SK-N-SH (cell line): ENCODE data around the gene ACBD7. TPM values are rescaled to one million over a fixed set of nuclear protein-coding genes. Genes with fewer than 3 reads are reported as not detected.

ENCODE experiments used
- CTCF ChIA-PET: fragments of 300-600, 350-600 bp; formaldehyde crosslinking; extraction: SDS; loops from one replicate; lab custom pipeline; 2021; lab: Yijun Ruan, JAX
- POLR2A ChIA-PET: fragments of 350-600 bp; sonication (Branson Sonifier 250); formaldehyde crosslinking; extraction: SDS; loops from one replicate; lab custom pipeline; 2020; ENCODE audit warnings: antibody characterized with exemption, inconsistent platforms; lab: Yijun Ruan, JAX
- DNase-seq: peaks from one replicate; pipeline ENCODE4 v3.0.0; 2012
- H2AFZ ChIP-seq: fragments of 200-600 bp; sonication (generic); 2 replicates; pipeline ENCODE4 v1.8.1; 2016; ENCODE audit warnings: antibody characterized with exemption, mild to moderate bottlenecking, low read depth
- H3F3A ChIP-seq: fragments of 200-600 bp; sonication (generic); replicated peaks from 2 replicates; pipeline ENCODE3; 2016; ENCODE audit warnings: antibody characterized with exemption, mild to moderate bottlenecking; ENCODE audit not compliant: insufficient read depth
- H3K27ac ChIP-seq, 2 experiments: fragments of 200-500 bp in 1 of 2; fragments of 200-600 bp in 1 of 2; sonication (Bioruptor generic) in 1 of 2; sonication (generic), shearing (Covaris generic) in 1 of 2; 2 replicates each; pipeline versions ENCODE4 v1.5.1 to v1.6.1; 2014 to 2016; ENCODE audit warnings: low read depth in 2 of 2, inconsistent platforms in 1 of 2, low read length in 1 of 2, mild to moderate bottlenecking in 1 of 2, mixed read lengths in 1 of 2
- H3K27me3 ChIP-seq: fragments of 200-600 bp; sonication (generic), shearing (Covaris generic); 2 replicates; pipeline ENCODE4 v1.6.1; 2016; ENCODE audit warnings: mixed run types; ENCODE audit not compliant: insufficient read depth
- H3K36me3 ChIP-seq, 2 experiments: fragments of 200-500 bp in 1 of 2; fragments of 200-600 bp in 1 of 2; sonication (Bioruptor generic) in 1 of 2; sonication (generic) in 1 of 2; replicated peaks in 1 of 2; 2 replicates each; pipeline versions ENCODE3 to v1.5.1; 2014 to 2016; ENCODE audit warnings: low read length in 1 of 2, mild to moderate bottlenecking in 1 of 2; ENCODE audit not compliant: insufficient read depth in 2 of 2, control insufficient read depth in 1 of 2
- H3K4me1 ChIP-seq, 2 experiments: fragments of 200-500 bp in 1 of 2; fragments of 200-600 bp in 1 of 2; sonication (Bioruptor generic) in 1 of 2; sonication (generic), shearing (Covaris generic) in 1 of 2; 2 replicates each; pipeline versions ENCODE4 v1.5.1 to v1.6.1; 2014 to 2016; ENCODE audit warnings: low read depth in 1 of 2, low read length in 1 of 2, mixed run types in 1 of 2; ENCODE audit not compliant: insufficient read depth in 2 of 2, control insufficient read depth in 1 of 2
- H3K4me2 ChIP-seq: fragments of 200-600 bp; sonication (generic), shearing (Covaris generic); 2 replicates; pipeline ENCODE4 v1.6.1; 2017; ENCODE audit warnings: mixed run types
- H3K4me3 ChIP-seq, 2 experiments: fragments of 200-500 bp in 1 of 2; fragments of 200-600 bp in 1 of 2; sonication (Bioruptor generic) in 1 of 2; sonication (generic), shearing (Covaris generic) in 1 of 2; 2 replicates each; pipeline versions ENCODE4 v1.5.1 to v1.8.1; 2014 to 2016; ENCODE audit warnings: low read depth in 2 of 2, inconsistent platforms in 1 of 2, low read length in 1 of 2, mild to moderate bottlenecking in 1 of 2, mixed read lengths in 1 of 2, moderate library complexity in 1 of 2
- H3K79me2 ChIP-seq: fragments of 200-600 bp; sonication (generic); 2 replicates; pipeline ENCODE4 v1.8.1; 2017; ENCODE audit warnings: mild to moderate bottlenecking; ENCODE audit not compliant: insufficient read depth
- H3K9ac ChIP-seq: fragments of 200-600 bp; sonication (generic); 2 replicates; pipeline ENCODE4 v1.6.1; 2017; ENCODE audit warnings: mixed run types
- H3K9me2 ChIP-seq: fragments of 200-600 bp; sonication (generic); 2 replicates; pipeline ENCODE4 v1.6.1; 2017; ENCODE audit warnings: mixed run types
- H3K9me3 ChIP-seq: fragments of 200-600 bp; sonication (generic); 2 replicates; pipeline ENCODE4 v1.6.1; 2017; ENCODE audit warnings: mixed run types, mild to moderate bottlenecking, moderate library complexity
- H4K20me1 ChIP-seq: fragments of 200-600 bp; sonication (generic); 2 replicates; pipeline ENCODE4 v1.6.1; 2017; ENCODE audit warnings: mild to moderate bottlenecking, mixed run types; ENCODE audit not compliant: insufficient read depth
- CTCF ChIP-seq: fragments of 200-600 bp; sonication (generic); IDR thresholded peaks from 2 replicates; pipeline ENCODE4 v1.6.1; 2017; ENCODE audit warnings: antibody characterized with exemption, mild to moderate bottlenecking, moderate library complexity
- FOXJ3 ChIP-seq: sonication (generic); formaldehyde crosslinking; IDR thresholded peaks from 2 replicates; pipeline ENCODE4 v1.5.1; 2020; ENCODE audit warnings: mild to moderate bottlenecking, missing genetic modification reagents
- IRF3 ChIP-seq: fragments of 150-350 bp; IDR thresholded peaks from 2 replicates; pipeline ENCODE4 v1.6.1; 2016; ENCODE audit warnings: mild to moderate bottlenecking, low read depth, low read length
- MAX ChIP-seq: IDR thresholded peaks from 2 replicates; pipeline ENCODE4 v1.4.0; 2012; ENCODE audit warnings: low read depth
- MEF2A ChIP-seq: IDR thresholded peaks from 2 replicates; pipeline ENCODE4 v1.4.0; 2012; ENCODE audit warnings: low read depth, borderline replicate concordance
- NFIC ChIP-seq: IDR thresholded peaks from 2 replicates; pipeline ENCODE4 v1.4.0; 2012; ENCODE audit warnings: borderline replicate concordance
- PBX3 ChIP-seq: IDR thresholded peaks from 2 replicates; pipeline ENCODE4; 2012
- REST ChIP-seq: IDR thresholded peaks from 2 replicates; pipeline ENCODE4 v1.6.1; 2012; ENCODE audit warnings: mild to moderate bottlenecking, low read depth, low read length, moderate library complexity
- RFX5 ChIP-seq: IDR thresholded peaks from 2 replicates; pipeline ENCODE4 v1.6.1; 2012; ENCODE audit warnings: mild to moderate bottlenecking, improper control_type of control experiment, low read length
- SMC3 ChIP-seq: IDR thresholded peaks from 2 replicates; pipeline ENCODE4 v1.6.1; 2012; ENCODE audit warnings: low read depth, low read length, improper control_type of control experiment
- TCF12 ChIP-seq: IDR thresholded peaks from 2 replicates; pipeline ENCODE4 v1.4.0; 2012
- TEAD4 ChIP-seq: IDR thresholded peaks from 2 replicates; pipeline ENCODE4 v1.4.0; 2012; ENCODE audit warnings: mild to moderate bottlenecking, borderline replicate concordance; ENCODE audit not compliant: insufficient read depth
- USF2 ChIP-seq: fragments of 150-350 bp; IDR thresholded peaks from 2 replicates; pipeline ENCODE4 v1.6.1; 2017; ENCODE audit warnings: antibody characterized with exemption, low read length, low read depth, borderline replicate concordance
- WGBS: methylation state at CpG from one replicate; pipeline ENCODE4 v1.1.6; 2017; ENCODE audit warnings: low lambda C conversion rate; 5-methylcytosine and 5-hydroxymethylcytosine counted together
- polyA plus RNA-seq, 3 experiments: library from polyadenylated mRNA; depleted of rRNA; stranded (reverse); fragments of >200 nt; gene quantifications; 2 replicates each; pipeline ENCODE4 v1.2.3, GENCODE V29; 2012

Gene ACBD7
- polyA plus RNA-seq, 1 of the 3 experiments (the other 2 are of a cell fraction), result 0.92 TPM

GRCh38 chr10:15124908-15125307, 36.3 kb upstream of the ACBD7 start (continued):
- TF ChIP-seq MAX, result no peak
- no peak for TF ChIP-seq USF2
- no peak for TF ChIP-seq RFX5
- TF ChIP-seq PBX3, result no peak
- no peak for TF ChIP-seq SMC3

GRCh38 chr10:15124190-15124589, 35.6 kb upstream of the ACBD7 start:
- Histone ChIP-seq H3F3A (peaks cover 12% of the 10 kb centered on the region), H4K20me1 (no peaks in the 10 kb centered on the region), H3K27ac (peak overlapping the region; percentile 70 to 74), H3K9me2 (no peaks in the 10 kb centered on the region), H3K9me3 (no peaks in the 10 kb centered on the region), H3K4me1 (peaks cover 7 to 21% of the 10 kb centered on the region in 2 experiments; a peak in 3 of 4 replicates), H3K9ac (0 out of 2 replicates have a peak overlapping the region, but pooled peaks have one; percentile 10), H3K27me3 (no peaks in the 10 kb centered on the region), H3K79me2 (no peaks in the 10 kb centered on the region), H3K4me2 (0 out of 2 replicates have a peak overlapping the region, but pooled peaks have one; percentile 16), H3K4me3 (no peak overlapping the region), H3K36me3 (peaks cover 18 to 48% of the 10 kb centered on the region in 2 experiments), H2AFZ (no peak overlapping the region)
- CTCF ChIA-PET, result interaction anchor here (0.8 kb wide), 2 partner anchors 18 to 38 kb away, joined by 3 read pairs; no protein-coding TSS in a partner anchor
- POLR2A ChIA-PET, result no interaction called here
- TF ChIP-seq TEAD4 (no peak), TCF12 (no peak), IRF3 (no peak), FOXJ3 (CRISPR knock-in tag) (no peak), REST (no peak), CTCF (no peak), MEF2A (no peak), NFIC (no peak)
- no peak for DNase-seq
- 92% methylated on average over 9 of the region's 9 CpGs for WGBS
